ENCODE data around the gene GZF1. TPM values are rescaled to one million over a fixed set of nuclear protein-coding genes. Genes with fewer than 3 reads are reported as not detected.

The GZF1 gene
- total RNA-seq, 1 donor from 2014 or later: 12.6 TPM

- H3K27me3 Mint-ChIP-seq (ENCODE audit: insufficient read depth): peaks cover 1% of the 10 kb centered on the region
- H3K36me3 Mint-ChIP-seq (ENCODE audit: low read depth): peaks cover 7% of the 10 kb centered on the region
- no peak for DNase-seq (ENCODE audit: low spot score)
- peak overlapping the region; percentile 100 for H3K27ac Mint-ChIP-seq
- peak overlapping the region; percentile 94 for H3K4me3 Mint-ChIP-seq
- no peaks in the 10 kb centered on the region for H3K9me3 Mint-ChIP-seq
- intact Hi-C loops (cut with micrococcal nuclease): loop anchor here (1.0 kb wide), 7 partner anchors 9 to 257 kb away; partner anchors contain the start of genes GZF1 and NAPB
- peaks cover 33% of the 10 kb centered on the region for H3K4me1 Mint-ChIP-seq (ENCODE audit: low read depth)
Measured at GRCh38 chr20:23349338-23350195, 12.4 kb upstream of the GZF1 start.

GRCh38 chr20:23350196-23350903, 11.6 kb upstream of the GZF1 start, which contains the start of gene NXT1:
Gene NXT1 (plus strand): TSS chr20:23350791. CDS start chr20:23354042, 3,251 bp downstream.
- Mint-ChIP-seq H3K4me3 (peak within 1 kb of the TSS; percentile 94), H3K9me3 (no peaks in the 10 kb centered on the region), H3K4me1 (ENCODE audit: low read depth) (peaks cover 33% of the 10 kb centered on the region), H3K27ac (peak within 1 kb of the TSS; percentile 100), H3K36me3 (ENCODE audit: low read depth) (peaks cover 9% of the 10 kb centered on the region), H3K27me3 (ENCODE audit: insufficient read depth) (no peaks in the 10 kb centered on the region)
- peak; percentile 97 for DNase-seq (ENCODE audit: low spot score)
- intact Hi-C loops (cut with micrococcal nuclease): loop anchor here (1.0 kb wide), 6 partner anchors 8 to 256 kb away; partner anchors contain the start of genes GZF1 and NAPB

- intact Hi-C loops (cut with micrococcal nuclease): loop anchor here (1.0 kb wide), 6 partner anchors 7 to 255 kb away; partner anchors contain the start of genes GZF1 and NAPB
- no peaks in the 10 kb centered on the region for H3K9me3 Mint-ChIP-seq
- H3K36me3 Mint-ChIP-seq (ENCODE audit: low read depth): peaks cover 9% of the 10 kb centered on the region
- H3K27ac Mint-ChIP-seq: peak overlapping the region; percentile 100
- no peaks in the 10 kb centered on the region for H3K27me3 Mint-ChIP-seq (ENCODE audit: insufficient read depth)
- peak overlapping the region; percentile 94 for H3K4me3 Mint-ChIP-seq
- H3K4me1 Mint-ChIP-seq (ENCODE audit: low read depth): peaks cover 33% of the 10 kb centered on the region
- peak; percentile 54 for DNase-seq (ENCODE audit: low spot score)
Measured at GRCh38 chr20:23350904-23351838, 10.8 kb upstream of the GZF1 start.

- no peaks in the 10 kb centered on the region for H3K27me3 Mint-ChIP-seq (ENCODE audit: insufficient read depth)
- no peak for DNase-seq (ENCODE audit: low spot score)
- H3K36me3 Mint-ChIP-seq (ENCODE audit: low read depth): peaks cover 9% of the 10 kb centered on the region
- H3K4me1 Mint-ChIP-seq (ENCODE audit: low read depth): peaks cover 38% of the 10 kb centered on the region
- no peak overlapping the region for H3K27ac Mint-ChIP-seq
- no peaks in the 10 kb centered on the region for H3K9me3 Mint-ChIP-seq
- H3K4me3 Mint-ChIP-seq: no peak overlapping the region
- intact Hi-C loops (cut with micrococcal nuclease): no loop called here
Measured at GRCh38 chr20:23356203-23356602, 5.8 kb upstream of the GZF1 start.

GRCh38 chr20:23357767-23358562, 4.0 kb upstream of the GZF1 start:
- intact Hi-C loops (cut with micrococcal nuclease): loop anchor here (1.0 kb wide), 2 partner anchors 8 to 63 kb away; partner anchors contain the start of genes NAPB and NXT1
- Mint-ChIP-seq H3K27ac (peak overlapping the region; percentile 89), H3K9me3 (no peaks in the 10 kb centered on the region), H3K4me3 (peak overlapping the region; percentile 91), H3K4me1 (ENCODE audit: low read depth) (peaks cover 31% of the 10 kb centered on the region), H3K36me3 (ENCODE audit: low read depth) (peaks cover 4% of the 10 kb centered on the region), H3K27me3 (ENCODE audit: insufficient read depth) (peaks cover 1% of the 10 kb centered on the region)
- DNase-seq (ENCODE audit: low spot score): peak; percentile 100

GRCh38 chr20:23358563-23358906, 3.4 kb upstream of the GZF1 start:
- Mint-ChIP-seq H3K36me3 (ENCODE audit: low read depth) (peaks cover 7% of the 10 kb centered on the region), H3K4me3 (peak overlapping the region; percentile 91), H3K9me3 (no peaks in the 10 kb centered on the region), H3K4me1 (ENCODE audit: low read depth) (peaks cover 36% of the 10 kb centered on the region), H3K27ac (peak overlapping the region; percentile 67), H3K27me3 (ENCODE audit: insufficient read depth) (peaks cover 1% of the 10 kb centered on the region)
- intact Hi-C loops (cut with micrococcal nuclease): loop anchor here (1.0 kb wide), 2 partner anchors 8 to 63 kb away; partner anchors contain the start of genes NAPB and NXT1
- DNase-seq (ENCODE audit: low spot score): no peak

- Mint-ChIP-seq H3K9me3 (no peaks in the 10 kb centered on the region), H3K4me1 (ENCODE audit: low read depth) (peaks cover 34% of the 10 kb centered on the region), H3K36me3 (ENCODE audit: low read depth) (peaks cover 7% of the 10 kb centered on the region), H3K27me3 (ENCODE audit: insufficient read depth) (peaks cover 1% of the 10 kb centered on the region), H3K4me3 (peak overlapping the region; percentile 91), H3K27ac (no peak overlapping the region)
- no peak for DNase-seq (ENCODE audit: low spot score)
- intact Hi-C loops (cut with micrococcal nuclease): loop anchor here (1.0 kb wide), 2 partner anchors 9 to 62 kb away; partner anchors contain the start of genes NAPB and NXT1
Measured at GRCh38 chr20:23358923-23359593, 2.9 kb upstream of the GZF1 start.

GRCh38 chr20:23360531-23360930, 1.5 kb upstream of the GZF1 start:
- intact Hi-C loops (cut with micrococcal nuclease): loop anchor here (5.0 kb wide), 1 partner anchor 1632 kb away; the partner anchor contains the start of gene APMAP
- H3K27me3 Mint-ChIP-seq (ENCODE audit: insufficient read depth): peaks cover 1% of the 10 kb centered on the region
- H3K27ac Mint-ChIP-seq: peak overlapping the region; percentile 88
- H3K36me3 Mint-ChIP-seq (ENCODE audit: low read depth): peaks cover 16% of the 10 kb centered on the region
- DNase-seq (ENCODE audit: low spot score): no peak
- H3K9me3 Mint-ChIP-seq: no peaks in the 10 kb centered on the region
- peaks cover 46% of the 10 kb centered on the region for H3K4me1 Mint-ChIP-seq (ENCODE audit: low read depth)
- peak overlapping the region; percentile 84 for H3K4me3 Mint-ChIP-seq

GRCh38 chr20:23361119-23361475, 885 bp upstream of the GZF1 start:
- H3K27ac Mint-ChIP-seq: peak overlapping the region; percentile 88
- no peaks in the 10 kb centered on the region for H3K9me3 Mint-ChIP-seq
- peaks cover 19% of the 10 kb centered on the region for H3K36me3 Mint-ChIP-seq (ENCODE audit: low read depth)
- peak overlapping the region; percentile 84 for H3K4me3 Mint-ChIP-seq
- H3K27me3 Mint-ChIP-seq (ENCODE audit: insufficient read depth): peaks cover 1% of the 10 kb centered on the region
- DNase-seq (ENCODE audit: low spot score): no peak
- intact Hi-C loops (cut with micrococcal nuclease): loop anchor here (5.0 kb wide), 1 partner anchor 1631 kb away; the partner anchor contains the start of gene APMAP
- H3K4me1 Mint-ChIP-seq (ENCODE audit: low read depth): peaks cover 49% of the 10 kb centered on the region

GRCh38 chr20:23362392-23363256, 642 bp downstream of the GZF1 start:
- Mint-ChIP-seq H3K27me3 (ENCODE audit: insufficient read depth) (peaks cover 1% of the 10 kb centered on the region), H3K9me3 (no peaks in the 10 kb centered on the region), H3K4me3 (peak overlapping the region; percentile 96), H3K36me3 (ENCODE audit: low read depth) (peaks cover 30% of the 10 kb centered on the region), H3K27ac (peak overlapping the region; percentile 92), H3K4me1 (ENCODE audit: low read depth) (peaks cover 59% of the 10 kb centered on the region)
- intact Hi-C loops (cut with micrococcal nuclease): loop anchor here (1.0 to 5.0 kb wide), 5 partner anchors 12 to 1630 kb away; partner anchors contain the start of genes APMAP, NAPB and NXT1
- peak; percentile 25 for DNase-seq (ENCODE audit: low spot score)
